Measurements from ENCODE around the gene FAXDC2.
"Not testable (repeated sequence)": the region's sequence is repeated elsewhere in the genome, so short reads cannot be mapped to it uniquely, and the experiment has no call there.

FAXDC2 gene

DNA sequence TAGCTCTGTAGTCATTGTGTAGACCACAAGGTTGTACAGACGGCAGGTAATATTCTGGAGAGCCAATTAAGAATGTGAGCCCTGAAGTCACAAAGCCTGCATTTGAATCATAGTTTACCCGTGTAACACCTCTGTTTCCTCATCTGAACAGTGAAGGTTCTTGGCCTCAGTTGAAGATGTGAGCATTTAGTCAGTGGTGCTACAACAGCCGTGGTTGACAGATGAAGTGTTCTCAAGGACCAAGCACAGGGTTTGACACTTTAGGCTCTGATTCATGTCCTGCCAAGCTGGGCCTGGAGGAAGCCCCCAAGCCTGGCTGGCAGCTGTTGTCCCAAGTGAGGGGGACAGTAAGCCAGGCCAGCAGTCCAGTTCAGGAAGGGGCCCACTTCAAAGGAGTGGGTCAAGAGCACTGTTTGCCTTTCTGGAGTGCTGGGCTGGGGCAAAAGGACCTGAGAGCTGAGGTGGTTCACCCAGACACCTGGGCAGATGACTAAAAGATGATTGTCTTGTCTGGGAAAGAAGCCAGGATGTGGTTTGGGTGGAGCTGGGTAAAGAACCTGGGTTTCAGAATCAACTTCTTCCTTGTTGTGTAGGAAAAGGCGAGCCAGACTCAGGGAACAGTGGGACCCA lies 20.7 kb downstream of the FAXDC2 start:
- Histone ChIP-seq H3K27ac (peak overlapping the region; percentile 49), H2AFZ (no peak overlapping the region), H3K27me3 (ENCODE audit: control insufficient read depth, insufficient read depth, low read length) (no peaks in the 10 kb centered on the region), H3K79me2 (no peaks in the 10 kb centered on the region), H3K9ac (no peak overlapping the region), H3K4me3 (ENCODE audit: low read depth, low read length) (no peak overlapping the region), H3K36me3 (ENCODE audit: control insufficient read depth, insufficient read depth, low read length) (no peaks in the 10 kb centered on the region), H3K9me3 (ENCODE audit: control insufficient read depth, low read length) (no peaks in the 10 kb centered on the region), H3K4me2 (ENCODE audit: low read length) (no peak overlapping the region), H3K4me1 (peaks cover 19% of the 10 kb centered on the region)
- TF ChIP-seq, protein P1, sequence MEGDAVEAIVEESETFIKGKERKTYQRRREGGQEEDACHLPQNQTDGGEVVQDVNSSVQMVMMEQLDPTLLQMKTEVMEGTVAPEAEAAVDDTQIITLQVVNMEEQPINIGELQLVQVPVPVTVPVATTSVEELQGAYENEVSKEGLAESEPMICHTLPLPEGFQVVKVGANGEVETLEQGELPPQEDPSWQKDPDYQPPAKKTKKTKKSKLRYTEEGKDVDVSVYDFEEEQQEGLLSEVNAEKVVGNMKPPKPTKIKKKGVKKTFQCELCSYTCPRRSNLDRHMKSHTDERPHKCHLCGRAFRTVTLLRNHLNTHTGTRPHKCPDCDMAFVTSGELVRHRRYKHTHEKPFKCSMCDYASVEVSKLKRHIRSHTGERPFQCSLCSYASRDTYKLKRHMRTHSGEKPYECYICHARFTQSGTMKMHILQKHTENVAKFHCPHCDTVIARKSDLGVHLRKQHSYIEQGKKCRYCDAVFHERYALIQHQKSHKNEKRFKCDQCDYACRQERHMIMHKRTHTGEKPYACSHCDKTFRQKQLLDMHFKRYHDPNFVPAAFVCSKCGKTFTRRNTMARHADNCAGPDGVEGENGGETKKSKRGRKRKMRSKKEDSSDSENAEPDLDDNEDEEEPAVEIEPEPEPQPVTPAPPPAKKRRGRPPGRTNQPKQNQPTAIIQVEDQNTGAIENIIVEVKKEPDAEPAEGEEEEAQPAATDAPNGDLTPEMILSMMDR (IDR thresholded peaks at IDR 0.05) = no peak

DNA sequence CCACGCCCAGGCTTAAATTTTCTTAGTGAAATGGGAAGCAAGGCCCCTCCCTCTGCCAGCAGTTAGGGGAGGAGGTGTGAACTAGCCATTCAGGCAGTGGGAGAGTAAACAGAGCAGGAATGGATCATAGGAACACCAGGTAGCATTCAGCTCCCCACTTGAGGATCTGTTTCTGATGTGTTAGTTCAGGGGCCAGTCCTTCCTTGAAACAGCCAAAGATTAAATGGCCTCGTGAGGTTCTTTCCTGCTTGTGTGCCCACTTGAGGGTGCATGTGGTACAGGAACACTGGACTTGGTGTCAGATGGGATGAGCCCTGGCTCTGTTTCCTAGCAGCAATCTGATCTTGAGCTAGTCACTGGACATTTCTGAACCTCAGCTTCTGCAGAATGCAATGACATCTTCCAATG lies 21.2 kb downstream of the FAXDC2 start:
- TF ChIP-seq, protein P1 (IDR thresholded peaks at IDR 0.05) = peak; percentile 34
- peak overlapping the region; percentile 49 for H3K27ac ChIP-seq
- no peak overlapping the region for H3K4me3 ChIP-seq (ENCODE audit: low read depth, low read length)
- no peaks in the 10 kb centered on the region for H3K9me3 ChIP-seq (ENCODE audit: control insufficient read depth, low read length)
- peaks cover 15% of the 10 kb centered on the region for H3K4me1 ChIP-seq
- H3K9ac ChIP-seq = no peak overlapping the region
- peaks cover 3% of the 10 kb centered on the region for H3K79me2 ChIP-seq
- no peak overlapping the region for H2AFZ ChIP-seq
- H3K27me3 ChIP-seq (ENCODE audit: control insufficient read depth, insufficient read depth, low read length) = no peaks in the 10 kb centered on the region
- H3K4me2 ChIP-seq (ENCODE audit: low read length) = no peak overlapping the region
- no peaks in the 10 kb centered on the region for H3K36me3 ChIP-seq (ENCODE audit: control insufficient read depth, insufficient read depth, low read length)

- Histone ChIP-seq H3K4me2 (ENCODE audit: low read length) (no peak overlapping the region), H3K27me3 (ENCODE audit: control insufficient read depth, insufficient read depth, low read length) (no peaks in the 10 kb centered on the region)
Measured at GRCh38 chr5:154824070-154824469, 26.3 kb downstream of the FAXDC2 start.

GRCh38 chr5:154823605-154824004 lies 26.8 kb downstream of the FAXDC2 start:
- H3K27me3 ChIP-seq (ENCODE audit: control insufficient read depth, insufficient read depth, low read length) = no peaks in the 10 kb centered on the region
- H3K9ac ChIP-seq = no peak overlapping the region
- H3K36me3 ChIP-seq (ENCODE audit: control insufficient read depth, insufficient read depth, low read length) = no peaks in the 10 kb centered on the region
- H3K9me3 ChIP-seq (ENCODE audit: control insufficient read depth, low read length) = no peaks in the 10 kb centered on the region
- H3K79me2 ChIP-seq = peaks cover 4% of the 10 kb centered on the region
- H3K27ac ChIP-seq = no peak overlapping the region
- no peaks in the 10 kb centered on the region for H3K4me1 ChIP-seq
- TF ChIP-seq, protein P1 (IDR thresholded peaks at IDR 0.05) = no peak
- H3K4me3 ChIP-seq (ENCODE audit: low read depth, low read length) = no peak overlapping the region
- no peak overlapping the region for H2AFZ ChIP-seq
- H3K4me2 ChIP-seq (ENCODE audit: low read length) = no peak overlapping the region

More at GRCh38 chr5:154824070-154824469, 26.3 kb downstream of the FAXDC2 start:
- TF ChIP-seq, protein P1 (IDR thresholded peaks at IDR 0.05) = no peak
- H2AFZ ChIP-seq = no peak overlapping the region
- no peaks in the 10 kb centered on the region for H3K4me1 ChIP-seq
- no peak overlapping the region for H3K27ac ChIP-seq
- no peak overlapping the region for H3K9ac ChIP-seq
- H3K36me3 ChIP-seq (ENCODE audit: control insufficient read depth, insufficient read depth, low read length) = no peaks in the 10 kb centered on the region
- H3K9me3 ChIP-seq (ENCODE audit: control insufficient read depth, low read length) = no peaks in the 10 kb centered on the region
- no peak overlapping the region for H3K4me3 ChIP-seq (ENCODE audit: low read depth, low read length)
- H3K79me2 ChIP-seq = peaks cover 4% of the 10 kb centered on the region

GRCh38 chr5:154822896-154823295 lies 27.5 kb downstream of the FAXDC2 start:
- H3K27ac ChIP-seq; H3K9ac ChIP-seq; H2AFZ ChIP-seq; H3K79me2 ChIP-seq; H3K4me3 ChIP-seq (ENCODE audit: low read depth, low read length); H3K9me3 ChIP-seq (ENCODE audit: control insufficient read depth, low read length); H3K4me2 ChIP-seq (ENCODE audit: low read length); H3K36me3 ChIP-seq (ENCODE audit: control insufficient read depth, insufficient read depth, low read length); H3K4me1 ChIP-seq; H3K27me3 ChIP-seq (ENCODE audit: control insufficient read depth, insufficient read depth, low read length): not testable (repeated sequence)

Measured in parathyroid adenoma (tissue), 2 donors.